NT2/D1 (cell line): ENCODE results near the gene ZNF438.

ENCODE experiments used
- DNase-seq: peaks from one replicate; pipeline ENCODE4 v3.0.0-alpha.2; 2011; ENCODE audit warnings: low read depth, low spot score
- H3K27me3 ChIP-seq: 2 replicates; pipeline ENCODE4 v1.6.0; 2011; ENCODE audit warnings: mild to moderate bottlenecking; ENCODE audit not compliant: insufficient read length, insufficient read depth
- H3K36me3 ChIP-seq: 2 replicates; pipeline ENCODE4 v1.6.1; 2011; ENCODE audit warnings: mild to moderate bottlenecking, low read length, mixed read lengths; ENCODE audit not compliant: insufficient read depth, insufficient read length
- H3K4me1 ChIP-seq: 2 replicates; pipeline ENCODE4 v1.5.1; 2011; ENCODE audit not compliant: insufficient read depth, insufficient read length
- H3K4me3 ChIP-seq: 2 replicates; pipeline ENCODE4 v1.5.1; 2011; ENCODE audit warnings: low read depth; ENCODE audit not compliant: insufficient read length
- H3K9ac ChIP-seq: 2 replicates; pipeline ENCODE4 v1.6.0; 2011; ENCODE audit warnings: low read depth; ENCODE audit not compliant: insufficient read length
- H3K9me3 ChIP-seq: 2 replicates; pipeline ENCODE4 v1.5.1; 2011; ENCODE audit warnings: mild to moderate bottlenecking, low read length; ENCODE audit not compliant: insufficient read depth
- SUZ12 ChIP-seq: IDR thresholded peaks from 2 replicates; pipeline ENCODE4 v1.6.1; 2011; ENCODE audit not compliant: insufficient read length, insufficient read depth; ENCODE audit errors: extremely low read depth
- YY1 ChIP-seq: IDR thresholded peaks from 2 replicates; pipeline ENCODE4 v1.6.1; 2011; ENCODE audit not compliant: insufficient read length, insufficient read depth
- ZNF274 ChIP-seq: IDR thresholded peaks from 2 replicates; pipeline ENCODE4 v1.6.1; 2011; ENCODE audit warnings: mild to moderate bottlenecking, low read depth, low read length

ZNF438 gene

DNA sequence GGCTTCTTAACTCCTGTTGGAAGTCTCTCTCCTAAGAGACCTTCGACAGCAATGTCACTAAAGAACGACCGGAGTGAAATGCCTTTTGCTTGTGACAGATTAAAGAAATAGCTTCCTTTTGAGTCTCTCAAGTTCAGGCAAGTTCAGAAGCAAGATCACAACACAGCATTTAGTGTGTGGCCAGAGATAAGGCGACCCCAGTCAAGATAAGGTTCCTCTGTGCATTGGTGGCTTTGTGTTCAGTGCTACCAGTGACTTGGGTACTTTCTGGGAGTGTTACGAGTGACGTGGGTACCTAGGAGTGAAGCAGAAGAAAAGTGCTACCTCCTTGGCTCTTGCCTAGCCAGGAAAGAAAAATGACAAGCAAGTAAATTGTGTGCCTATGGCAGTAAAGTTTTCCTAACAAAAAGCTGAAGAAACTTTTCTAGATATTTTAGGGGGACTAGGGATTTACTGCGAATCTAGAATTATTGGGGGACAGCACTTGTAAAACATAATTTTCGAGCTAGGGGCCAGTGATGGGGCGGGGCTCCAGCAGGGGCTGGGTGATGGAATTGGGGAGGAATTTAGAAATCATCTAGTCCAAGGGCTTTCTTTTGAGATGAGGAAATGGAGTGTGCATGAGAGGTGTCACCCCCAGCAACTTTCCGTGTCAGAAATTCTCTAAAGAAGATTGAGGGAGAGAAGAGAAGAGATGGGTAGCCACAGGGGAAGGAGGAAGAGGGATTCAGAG lies 210.2 kb downstream of the ZNF438 start:
- Histone ChIP-seq H3K36me3 (no peaks in the 10 kb centered on the region), H3K9me3 (no peaks in the 10 kb centered on the region), H3K4me1 (peaks cover 3% of the 10 kb centered on the region), H3K4me3 (no peak overlapping the region), H3K27me3 (no peaks in the 10 kb centered on the region), H3K9ac (no peak overlapping the region)
- TF ChIP-seq YY1 (no peak), ZNF274 (no peak), SUZ12 (no peak)
- DNase-seq = no peak

DNA sequence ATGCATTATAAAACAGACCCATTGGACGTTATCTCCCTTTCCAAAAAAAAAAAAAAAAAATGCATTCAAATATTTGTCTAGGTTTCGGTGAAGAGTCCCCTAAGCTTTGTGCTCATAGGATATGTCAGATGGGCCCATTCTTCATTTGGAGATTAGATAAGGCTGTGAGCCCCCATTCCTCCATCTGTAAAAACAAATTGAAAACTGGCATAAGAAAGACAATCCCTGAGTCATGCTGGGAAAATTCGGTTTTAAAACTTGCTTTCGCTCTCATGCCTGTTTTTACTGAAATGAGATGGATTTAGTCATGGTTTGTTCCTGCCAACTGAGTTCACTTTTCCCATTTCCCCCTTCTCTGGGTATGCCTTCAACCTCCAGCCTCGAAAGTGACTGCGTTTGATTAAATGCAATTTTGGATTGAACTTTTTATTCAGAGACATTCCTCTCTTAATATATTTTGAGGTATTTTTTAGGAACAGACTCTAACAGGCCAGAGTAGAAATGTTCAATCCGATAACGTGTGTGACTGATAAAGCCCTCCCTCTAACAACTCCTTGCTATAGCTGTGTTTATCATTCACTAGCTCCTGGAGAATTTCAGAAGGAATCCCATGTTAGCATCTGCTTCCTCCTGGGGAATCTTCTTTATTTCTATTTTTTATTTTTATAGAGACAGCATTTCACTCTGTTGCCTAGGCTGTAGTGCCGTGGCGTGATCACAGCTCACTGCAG lies 211.2 kb downstream of the ZNF438 start:
- no peaks in the 10 kb centered on the region for H3K36me3 ChIP-seq
- no peaks in the 10 kb centered on the region for H3K9me3 ChIP-seq
- no peaks in the 10 kb centered on the region for H3K27me3 ChIP-seq
- H3K9ac ChIP-seq = no peak overlapping the region
- DNase-seq = no peak
- H3K4me1 ChIP-seq = peaks cover 3% of the 10 kb centered on the region
- H3K4me3 ChIP-seq = no peak overlapping the region
- TF ChIP-seq SUZ12 = no peak
- TF ChIP-seq YY1 = no peak
- TF ChIP-seq ZNF274 = no peak

DNA sequence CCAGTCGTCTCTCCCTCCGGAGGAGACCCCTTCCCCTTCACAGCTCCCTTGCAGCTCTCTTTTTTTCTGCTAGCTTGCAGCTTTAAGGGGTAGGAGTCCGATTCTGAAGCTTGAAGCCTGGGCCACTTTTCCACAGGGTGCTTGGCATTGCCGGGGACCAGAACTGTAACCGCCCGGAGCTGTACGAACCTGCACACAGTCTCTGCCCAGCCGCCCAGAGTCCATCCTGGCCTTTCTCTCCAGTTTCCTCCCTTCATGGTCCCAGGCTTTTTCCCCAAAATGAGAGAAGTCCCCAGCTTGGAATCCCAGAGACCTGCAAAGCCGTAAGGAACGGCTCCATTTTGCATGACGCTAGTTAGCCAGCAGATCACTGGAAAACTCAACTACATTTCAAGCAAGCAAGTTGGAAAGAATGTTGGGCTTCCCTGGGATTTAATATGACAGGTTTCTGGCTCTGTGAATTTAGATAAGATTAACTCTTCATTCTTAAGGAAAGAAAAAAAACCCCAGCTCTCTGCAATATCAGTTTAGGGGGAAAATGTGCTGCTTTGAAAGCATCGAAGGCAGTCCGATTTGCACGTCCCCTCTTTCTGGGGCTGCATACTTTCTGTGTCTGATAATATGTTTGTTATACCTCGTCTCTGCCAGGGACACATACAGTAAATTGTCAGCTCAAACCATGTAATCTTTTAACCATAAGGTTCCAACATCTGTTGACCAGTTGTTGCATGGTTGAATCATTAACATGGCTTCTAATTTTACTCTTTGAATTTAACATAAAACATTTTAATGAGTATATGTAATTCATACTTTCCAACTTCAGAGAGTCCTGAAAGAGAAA lies 212.1 kb downstream of the ZNF438 start:
- peaks cover 3% of the 10 kb centered on the region for H3K4me1 ChIP-seq
- H3K4me3 ChIP-seq = no peak overlapping the region
- DNase-seq = no peak
- H3K9me3 ChIP-seq = no peaks in the 10 kb centered on the region
- H3K36me3 ChIP-seq = no peaks in the 10 kb centered on the region
- no peaks in the 10 kb centered on the region for H3K27me3 ChIP-seq
- H3K9ac ChIP-seq = no peak overlapping the region
- no peak for TF ChIP-seq ZNF274
- no peak for TF ChIP-seq YY1
- no peak for TF ChIP-seq SUZ12

DNA sequence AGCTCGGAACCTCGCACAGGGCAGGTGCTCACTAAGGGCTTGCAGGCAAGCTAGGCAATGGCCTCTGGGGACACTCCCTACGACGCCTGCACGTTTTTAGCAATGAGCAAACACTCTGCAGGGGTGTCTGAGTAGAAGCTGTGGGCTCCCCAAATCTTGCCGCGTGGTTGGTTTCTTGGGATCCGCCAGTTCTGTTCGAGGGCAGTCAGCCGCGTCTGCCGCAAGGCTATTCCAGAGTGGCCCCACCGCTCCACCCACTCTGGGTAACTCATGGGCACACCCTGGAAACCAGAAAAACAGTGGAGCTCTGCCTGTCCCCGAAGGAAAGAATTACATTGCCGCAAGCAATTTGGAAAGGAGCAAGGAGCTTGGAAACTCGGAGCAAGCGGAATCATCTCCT lies 212.8 kb downstream of the ZNF438 start:
- Histone ChIP-seq H3K9me3 (no peaks in the 10 kb centered on the region), H3K36me3 (no peaks in the 10 kb centered on the region), H3K4me3 (no peak overlapping the region), H3K27me3 (no peaks in the 10 kb centered on the region), H3K9ac (no peak overlapping the region), H3K4me1 (peaks cover 3% of the 10 kb centered on the region)
- DNase-seq = no peak
- TF ChIP-seq ZNF274 = no peak
- TF ChIP-seq YY1 = no peak
- no peak for TF ChIP-seq SUZ12

- Histone ChIP-seq H3K9ac (no peak overlapping the region), H3K36me3 (no peaks in the 10 kb centered on the region), H3K4me1 (peaks cover 3% of the 10 kb centered on the region), H3K27me3 (no peaks in the 10 kb centered on the region), H3K4me3 (no peak overlapping the region), H3K9me3 (no peaks in the 10 kb centered on the region)
- no peak for TF ChIP-seq ZNF274
- TF ChIP-seq SUZ12 = no peak
- TF ChIP-seq YY1 = no peak
- no peak for DNase-seq
Measured at GRCh38 chr10:30818010-30818660, 213.5 kb downstream of the ZNF438 start.

DNA sequence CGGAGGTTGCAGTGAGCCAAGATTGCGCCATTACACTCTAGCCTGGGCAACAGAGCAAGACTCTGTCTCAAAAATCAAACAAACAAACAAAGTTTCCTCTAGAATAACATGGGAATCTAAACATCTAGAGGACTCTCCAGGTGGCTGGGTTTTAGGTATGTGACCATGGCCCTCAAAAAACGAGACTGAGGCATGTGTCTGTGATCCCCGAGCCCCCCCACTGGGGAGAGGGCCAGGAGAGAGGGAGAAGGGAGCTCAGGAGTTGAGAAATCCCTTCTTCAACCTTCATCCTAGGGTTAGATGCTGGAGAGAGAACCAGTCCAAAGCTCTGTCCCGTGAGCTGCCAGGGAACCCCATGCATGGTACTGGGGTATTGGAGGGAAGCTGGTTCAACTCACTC lies 214.1 kb downstream of the ZNF438 start:
- Histone ChIP-seq H3K9ac (no peak overlapping the region), H3K9me3 (no peaks in the 10 kb centered on the region), H3K4me1 (peaks cover 3% of the 10 kb centered on the region), H3K36me3 (no peaks in the 10 kb centered on the region), H3K27me3 (no peaks in the 10 kb centered on the region), H3K4me3 (no peak overlapping the region)
- TF ChIP-seq SUZ12 = no peak
- no peak for TF ChIP-seq YY1
- TF ChIP-seq ZNF274 = no peak
- DNase-seq = no peak

DNA sequence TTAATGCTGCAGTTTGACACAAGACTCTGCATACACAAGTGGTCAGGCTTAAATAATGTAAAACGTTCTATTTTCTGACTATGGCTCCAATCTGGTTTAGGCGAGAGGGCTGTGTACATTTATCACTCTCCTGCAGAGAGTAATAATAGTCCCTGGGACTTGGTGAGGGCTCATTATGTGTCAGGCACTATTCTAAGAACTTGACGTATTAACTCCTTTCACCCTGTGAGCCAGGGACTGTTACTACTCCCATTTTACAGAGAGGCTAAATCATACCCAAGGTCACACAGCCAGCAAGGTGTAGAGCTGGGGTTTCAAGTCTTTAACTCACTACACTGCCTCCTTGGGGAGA lies 214.9 kb downstream of the ZNF438 start:
- no peak for DNase-seq
- Histone ChIP-seq H3K9ac (no peak overlapping the region), H3K27me3 (no peaks in the 10 kb centered on the region), H3K36me3 (no peaks in the 10 kb centered on the region), H3K9me3 (no peaks in the 10 kb centered on the region), H3K4me3 (no peak overlapping the region), H3K4me1 (peaks cover 3% of the 10 kb centered on the region)
- TF ChIP-seq YY1 = no peak
- no peak for TF ChIP-seq ZNF274
- TF ChIP-seq SUZ12 = no peak
